Hepatocyte (in vitro differentiated cells): ENCODE data around the gene LACC1. TPM values are rescaled to one million over a fixed set of nuclear protein-coding genes. Genes with fewer than 3 reads are reported as not detected.

ENCODE experiments used
- DNase-seq: peaks from one replicate; pipeline ENCODE4 v3.0.0-alpha.2; 2016; ENCODE audit warnings: low spot score
- H2AFZ ChIP-seq: fragments of 200-600 bp; sonication (generic); 2 replicates; pipeline ENCODE4 v1.6.0; 2016; ENCODE audit warnings: antibody characterized with exemption, mild to moderate bottlenecking
- H3K27ac ChIP-seq: fragments of 200-600 bp; sonication (generic); 2 replicates; pipeline ENCODE4 v1.5.1; 2016; ENCODE audit warnings: mild to moderate bottlenecking
- H3K27me3 ChIP-seq: fragments of 200-600 bp; sonication (generic); 2 replicates; pipeline ENCODE4 v1.6.1; 2016
- H3K36me3 ChIP-seq: fragments of 200-600 bp; sonication (generic); replicated peaks from 2 replicates; pipeline ENCODE4 v1.5.1; 2016; ENCODE audit warnings: low read depth; ENCODE audit not compliant: insufficient read depth
- H3K4me1 ChIP-seq: fragments of 200-600 bp; sonication (generic); 2 replicates; pipeline ENCODE4 v1.5.1; 2016; ENCODE audit warnings: mild to moderate bottlenecking, moderate library complexity; ENCODE audit not compliant: insufficient read depth
- H3K4me2 ChIP-seq: fragments of 200-600 bp; sonication (generic); 2 replicates; pipeline ENCODE4 v1.6.0; 2016
- H3K4me3 ChIP-seq: fragments of 200-600 bp; sonication (generic); 2 replicates; pipeline ENCODE4 v1.5.1; 2016; ENCODE audit warnings: mild to moderate bottlenecking
- H3K79me2 ChIP-seq: fragments of 200-600 bp; sonication (generic); 2 replicates; pipeline ENCODE4 v1.6.0; 2017; ENCODE audit warnings: mild to moderate bottlenecking
- H3K9me2 ChIP-seq: fragments of 200-600 bp; sonication (generic); replicated peaks from 2 replicates; pipeline ENCODE4 v1.6.0; 2017; ENCODE audit warnings: mild to moderate bottlenecking; ENCODE audit not compliant: insufficient read depth
- H3K9me3 ChIP-seq: fragments of 200-600 bp; sonication (generic); 2 replicates; pipeline ENCODE4 v1.5.1; 2016; ENCODE audit warnings: low read depth, mild to moderate bottlenecking
- H4K20me1 ChIP-seq: fragments of 200-600 bp; sonication (generic); 2 replicates; pipeline ENCODE4 v1.6.0; 2016; ENCODE audit warnings: mild to moderate bottlenecking; ENCODE audit not compliant: insufficient read depth, poor library complexity, severe bottlenecking
- CTCF ChIP-seq: fragments of 200-600 bp; sonication (generic); IDR thresholded peaks from 2 replicates; pipeline ENCODE4 v1.5.1; 2016; ENCODE audit warnings: antibody characterized with exemption, mild to moderate bottlenecking; ENCODE audit not compliant: poor library complexity
- EZH2 ChIP-seq: fragments of 200-600 bp; sonication (generic); IDR thresholded peaks from 2 replicates; pipeline ENCODE4 v1.6.1; 2016; ENCODE audit warnings: antibody characterized with exemption, mild to moderate bottlenecking, borderline replicate concordance
- EZH2phosphoT487 ChIP-seq: fragments of 200-600 bp; sonication (generic); IDR thresholded peaks from one replicate; pipeline ENCODE4 v1.6.1; 2018; ENCODE audit warnings: antibody characterized with exemption, mild to moderate bottlenecking, low read depth, moderate library complexity; ENCODE audit not compliant: unreplicated experiment, severe bottlenecking
- WGBS: methylation state at CpG from one replicate; pipeline ENCODE4 v1.1.6; 2016; ENCODE audit warnings: low lambda C conversion rate; ENCODE audit errors: missing lambda C conversion rate; 5-methylcytosine and 5-hydroxymethylcytosine counted together
- polyA plus RNA-seq: library from polyadenylated mRNA; unstranded; fragments of >200 nt; fragmentation: Nextera tagmentation; extraction: Ambion mirVana; gene quantifications from 2 replicates; pipeline ENCODE4 v1.2.1, GENCODE V29; 2016
- total RNA-seq: library from RNA; depleted of rRNA; stranded (reverse); fragments of >200 nt; gene quantifications from 2 replicates; pipeline ENCODE4 v1.2.3, GENCODE V29; 2014

LACC1 gene
- total and polyA plus RNA-seq, 2 experiments from 2014 or later = 3.6 to 11.1 TPM

GRCh38 chr13:43838909-43839308 lies 40.8 kb upstream of the LACC1 start:
- no peaks in the 10 kb centered on the region for H3K9me3 ChIP-seq
- no peak overlapping the region for H3K27ac ChIP-seq
- H3K4me2 ChIP-seq = no peak overlapping the region
- H3K79me2 ChIP-seq = no peaks in the 10 kb centered on the region
- no peaks in the 10 kb centered on the region for H4K20me1 ChIP-seq
- no peaks in the 10 kb centered on the region for H3K9me2 ChIP-seq
- no peak for DNase-seq
- no peaks in the 10 kb centered on the region for H3K4me1 ChIP-seq
- TF ChIP-seq CTCF (no peak), EZH2phosphoT487 (no peak), EZH2 (no peak)
- no peak overlapping the region for H2AFZ ChIP-seq
- H3K27me3 ChIP-seq = no peaks in the 10 kb centered on the region
- no peak overlapping the region for H3K4me3 ChIP-seq
- 75% methylated on average over 4 of the region's 4 CpGs for WGBS
- H3K36me3 ChIP-seq = no peaks in the 10 kb centered on the region

- Histone ChIP-seq H3K9me2 (no peaks in the 10 kb centered on the region), H3K9me3 (peaks cover 7% of the 10 kb centered on the region), H3K27me3 (no peaks in the 10 kb centered on the region), H3K79me2 (no peaks in the 10 kb centered on the region), H3K4me2 (no peak overlapping the region), H3K27ac (no peak overlapping the region), H2AFZ (no peak overlapping the region), H3K4me3 (no peak overlapping the region), H3K36me3 (no peaks in the 10 kb centered on the region), H3K4me1 (no peaks in the 10 kb centered on the region), H4K20me1 (no peaks in the 10 kb centered on the region)
- 89% methylated on average over 3 of the region's 3 CpGs for WGBS
- no peak for TF ChIP-seq CTCF
- no peak for TF ChIP-seq EZH2phosphoT487
- TF ChIP-seq EZH2 = no peak
- DNase-seq = no peak
These were observed 33.1 kb upstream of the LACC1 start for GRCh38 chr13:43846496-43847158.

- no peaks in the 10 kb centered on the region for H3K79me2 ChIP-seq
- no peak for DNase-seq
- H3K9me3 ChIP-seq = peaks cover 18% of the 10 kb centered on the region
- 88% methylated on average over 1 of the region's 1 CpG for WGBS
- H3K4me1 ChIP-seq = no peaks in the 10 kb centered on the region
- no peaks in the 10 kb centered on the region for H3K27me3 ChIP-seq
- no peak overlapping the region for H2AFZ ChIP-seq
- H3K9me2 ChIP-seq = no peaks in the 10 kb centered on the region
- H4K20me1 ChIP-seq = no peaks in the 10 kb centered on the region
- peaks cover 4% of the 10 kb centered on the region for H3K36me3 ChIP-seq
- H3K4me3 ChIP-seq = no peak overlapping the region
- TF ChIP-seq EZH2phosphoT487 = no peak
- TF ChIP-seq CTCF = no peak
- no peak for TF ChIP-seq EZH2
- no peak overlapping the region for H3K4me2 ChIP-seq
- H3K27ac ChIP-seq = no peak overlapping the region
These were observed 31.6 kb upstream of the LACC1 start for GRCh38 chr13:43848001-43848649.
